BJ (cell line): ENCODE results near the gene RABEP2. TPM values are rescaled to one million over a fixed set of nuclear protein-coding genes. Genes with fewer than 3 reads are reported as not detected.

ENCODE experiments used
- CTCF ChIA-PET: fragments of 350-600 bp; formaldehyde crosslinking; extraction: SDS; loops from one replicate; lab custom pipeline; 2021; ENCODE audit warnings: antibody characterized with exemption, inconsistent platforms; lab: Yijun Ruan, JAX
- POLR2A ChIA-PET: fragments of 300-600 bp; sonication (Branson Sonifier 250); formaldehyde crosslinking; extraction: SDS; loops from one replicate; lab custom pipeline; 2021; ENCODE audit warnings: antibody characterized with exemption; lab: Charles Lee
- DNase-seq: peaks from one replicate; pipeline ENCODE4 v3.0.0-alpha.2; 2011; ENCODE audit warnings: low read depth
- H3K27me3 ChIP-seq: 2 replicates; pipeline ENCODE4 v1.6.0; 2011; ENCODE audit warnings: low read length; ENCODE audit not compliant: control insufficient read depth, insufficient read depth
- H3K36me3 ChIP-seq: 2 replicates; pipeline ENCODE4 v1.5.1; 2011; ENCODE audit warnings: low read length; ENCODE audit not compliant: control insufficient read depth, insufficient read depth
- H3K4me3 ChIP-seq: 2 replicates; pipeline ENCODE4 v1.5.1; 2011; ENCODE audit warnings: low read depth, mild to moderate bottlenecking, control low read depth, low read length
- CTCF ChIP-seq: IDR thresholded peaks from 2 replicates; pipeline ENCODE4 v1.5.1; 2011; ENCODE audit warnings: low read depth, mild to moderate bottlenecking, control low read depth, inconsistent platforms, low read length, moderate library complexity; ENCODE audit not compliant: insufficient read depth
- polyA plus RNA-seq: library from polyadenylated mRNA; depleted of rRNA; stranded (reverse); fragments of >200 nt; gene quantifications from 2 replicates; pipeline ENCODE4 v1.2.3, GENCODE V29; 2011

RABEP2 gene
- polyA plus RNA-seq, 1 experiment: 20.4 TPM

- TF ChIP-seq CTCF: no peak
- ChIA-PET POLR2A (no interaction called here), CTCF (interaction anchor here (0.6 kb wide), 1 partner anchor 16 kb away, joined by 3 read pairs; no protein-coding TSS in a partner anchor)
- Histone ChIP-seq H3K36me3 (peaks cover 3% of the 10 kb centered on the region), H3K4me3 (no peak overlapping the region), H3K27me3 (no peaks in the 10 kb centered on the region)
- DNase-seq: no peak
Observed at GRCh38 chr16:28899882-28900590, 25.0 kb downstream of the RABEP2 start.

- no peak for DNase-seq
- ChIA-PET POLR2A (no interaction called here), CTCF (no interaction called here)
- no peak overlapping the region for H3K4me3 ChIP-seq
- H3K36me3 ChIP-seq: no peaks in the 10 kb centered on the region
- H3K27me3 ChIP-seq: no peaks in the 10 kb centered on the region
- no peak for TF ChIP-seq CTCF
Observed at GRCh38 chr16:28898942-28899341, 26.1 kb downstream of the RABEP2 start.

- ChIA-PET CTCF (no interaction called here), POLR2A (no interaction called here)
- TF ChIP-seq CTCF: no peak
- no peaks in the 10 kb centered on the region for H3K36me3 ChIP-seq
- DNase-seq: no peak
- H3K27me3 ChIP-seq: no peaks in the 10 kb centered on the region
- H3K4me3 ChIP-seq: no peak overlapping the region
Observed at GRCh38 chr16:28898266-28898665, 26.8 kb downstream of the RABEP2 start.

GRCh38 chr16:28897826-28898225 lies 27.2 kb downstream of the RABEP2 start:
- ChIA-PET CTCF (no interaction called here), POLR2A (no interaction called here)
- no peak for DNase-seq
- H3K27me3 ChIP-seq: no peaks in the 10 kb centered on the region
- no peak overlapping the region for H3K4me3 ChIP-seq
- no peaks in the 10 kb centered on the region for H3K36me3 ChIP-seq
- no peak for TF ChIP-seq CTCF

- no peak overlapping the region for H3K4me3 ChIP-seq
- H3K36me3 ChIP-seq: no peaks in the 10 kb centered on the region
- no peak for DNase-seq
- no peaks in the 10 kb centered on the region for H3K27me3 ChIP-seq
- no peak for TF ChIP-seq CTCF
- CTCF ChIA-PET: interaction anchor here (0.7 to 0.8 kb wide), 2 partner anchors 11 to 23 kb away, joined by 3 to 4 read pairs; no protein-coding TSS in a partner anchor
- POLR2A ChIA-PET: interaction anchor here (0.6 kb wide), 1 partner anchor 27 kb away, joined by 3 read pairs; no protein-coding TSS in a partner anchor
Observed at GRCh38 chr16:28895609-28896008, 29.4 kb downstream of the RABEP2 start.
